Activated T-cell treated with anti-CD3 and anti-CD28 coated beads, Interleukin-2, amount 50 U/mL, for 4 hours (primary cell): ENCODE results near the gene ANAPC2. TPM values are rescaled to one million over a fixed set of nuclear protein-coding genes. Genes with fewer than 3 reads are reported as not detected.
A peak's percentile ranks its signal among the peaks of the same experiment; 100 is the strongest.

Experiments
- ATAC-seq, 2 donors: fragments of 200-7000 bp; cut with Tn5 transposase; one replicate each; pipeline ENCODE4 v1.10.0; 2021
- DNase-seq: peaks from one replicate; pipeline ENCODE4 v3.0.0-alpha.2; 2020
- H3K27me3 Mint-ChIP-seq: one replicate; pipeline ENCODE4 v1.8.0; 2021; ENCODE audit warnings: low read depth, mixed read lengths
- H3K36me3 Mint-ChIP-seq: one replicate; pipeline ENCODE4 v1.8.0; 2022; ENCODE audit warnings: mixed read lengths; ENCODE audit not compliant: insufficient read depth
- H3K4me1 Mint-ChIP-seq: one replicate; pipeline ENCODE4 v1.8.0; 2021; ENCODE audit warnings: low read depth, mixed read lengths
- H3K4me3 Mint-ChIP-seq: one replicate; pipeline ENCODE4 v1.8.0; 2021; ENCODE audit warnings: mild to moderate bottlenecking, moderate library complexity, mixed read lengths
- H3K9me3 Mint-ChIP-seq: one replicate; pipeline ENCODE4 v1.8.0; 2021; ENCODE audit warnings: mixed read lengths
- total RNA-seq, 3 donors: library from RNA; stranded (reverse); gene quantifications; one replicate each; pipeline ENCODE4 v1.2.1, GENCODE V29; 2021

Gene ANAPC2
- total RNA-seq, 3 donors from 2014 or later, result 71.9 to 86.3 (median 73.3) TPM

- no peak for ATAC-seq
- DNase-seq, result no peak
- Mint-ChIP-seq H3K36me3 (no peaks in the 10 kb centered on the region), H3K9me3 (no peaks in the 10 kb centered on the region), H3K4me3 (no peak overlapping the region), H3K27me3 (no peaks in the 10 kb centered on the region), H3K4me1 (peaks cover 5% of the 10 kb centered on the region)
Observed at GRCh38 chr9:137221506-137222111, 33.2 kb upstream of the ANAPC2 start.

- ATAC-seq (no peak), DNase-seq (no peak)
- Mint-ChIP-seq H3K9me3 (no peaks in the 10 kb centered on the region), H3K4me1 (peaks cover 5% of the 10 kb centered on the region), H3K4me3 (peak overlapping the region; percentile 27), H3K27me3 (no peaks in the 10 kb centered on the region), H3K36me3 (no peaks in the 10 kb centered on the region)
Observed at GRCh38 chr9:137221095-137221505, 32.7 kb upstream of the ANAPC2 start.

- H3K9me3 Mint-ChIP-seq, result no peaks in the 10 kb centered on the region
- no peaks in the 10 kb centered on the region for H3K27me3 Mint-ChIP-seq
- ATAC-seq, result no peak
- DNase-seq, result no peak
- peak overlapping the region; percentile 27 for H3K4me3 Mint-ChIP-seq
- H3K36me3 Mint-ChIP-seq, result peaks cover under 1% of the 10 kb centered on the region
- peaks cover 5% of the 10 kb centered on the region for H3K4me1 Mint-ChIP-seq
Observed at GRCh38 chr9:137220317-137221094, 32.1 kb upstream of the ANAPC2 start.

- no peak for ATAC-seq
- Mint-ChIP-seq H3K4me3 (no peak overlapping the region), H3K36me3 (peaks cover 2% of the 10 kb centered on the region), H3K4me1 (peaks cover 5% of the 10 kb centered on the region), H3K27me3 (no peaks in the 10 kb centered on the region), H3K9me3 (no peaks in the 10 kb centered on the region)
- no peak for DNase-seq
Observed at GRCh38 chr9:137219757-137220316, 31.5 kb upstream of the ANAPC2 start.

GRCh38 chr9:137218754-137219271 lies 30.5 kb upstream of the ANAPC2 start:
- Mint-ChIP-seq H3K4me3 (no peak overlapping the region), H3K9me3 (no peaks in the 10 kb centered on the region), H3K36me3 (peaks cover 2% of the 10 kb centered on the region), H3K27me3 (no peaks in the 10 kb centered on the region), H3K4me1 (peaks cover 2% of the 10 kb centered on the region)
- DNase-seq (no peak), ATAC-seq (no peak)

GRCh38 chr9:137218212-137218753 lies 29.9 kb upstream of the ANAPC2 start:
- H3K9me3 Mint-ChIP-seq, result no peaks in the 10 kb centered on the region
- H3K27me3 Mint-ChIP-seq, result no peaks in the 10 kb centered on the region
- peaks cover 2% of the 10 kb centered on the region for H3K36me3 Mint-ChIP-seq
- DNase-seq (no peak), ATAC-seq (no peak)
- peaks cover 2% of the 10 kb centered on the region for H3K4me1 Mint-ChIP-seq
- H3K4me3 Mint-ChIP-seq, result no peak overlapping the region

- DNase-seq, result no peak
- H3K4me3 Mint-ChIP-seq, result no peak overlapping the region
- no peaks in the 10 kb centered on the region for H3K4me1 Mint-ChIP-seq
- no peaks in the 10 kb centered on the region for H3K9me3 Mint-ChIP-seq
- ATAC-seq, result no peak
- peaks cover 2% of the 10 kb centered on the region for H3K36me3 Mint-ChIP-seq
- H3K27me3 Mint-ChIP-seq, result no peaks in the 10 kb centered on the region
Observed at GRCh38 chr9:137217276-137218211, 29.2 kb upstream of the ANAPC2 start.

- Mint-ChIP-seq H3K4me1 (no peaks in the 10 kb centered on the region), H3K27me3 (no peaks in the 10 kb centered on the region), H3K9me3 (no peaks in the 10 kb centered on the region), H3K36me3 (peaks cover 2% of the 10 kb centered on the region), H3K4me3 (no peak overlapping the region)
- DNase-seq (no peak), ATAC-seq (no peak)
Observed at GRCh38 chr9:137216188-137216965, 28.0 kb upstream of the ANAPC2 start.

- H3K4me3 Mint-ChIP-seq, result no peak overlapping the region
- DNase-seq (no peak), ATAC-seq (no peak)
- no peaks in the 10 kb centered on the region for H3K9me3 Mint-ChIP-seq
- no peaks in the 10 kb centered on the region for H3K4me1 Mint-ChIP-seq
- H3K27me3 Mint-ChIP-seq, result no peaks in the 10 kb centered on the region
- H3K36me3 Mint-ChIP-seq, result peaks cover 2% of the 10 kb centered on the region
Observed at GRCh38 chr9:137215196-137215986, 27.0 kb upstream of the ANAPC2 start.

- DNase-seq, result no peak
- Mint-ChIP-seq H3K4me3 (no peak overlapping the region), H3K27me3 (no peaks in the 10 kb centered on the region), H3K4me1 (no peaks in the 10 kb centered on the region), H3K9me3 (no peaks in the 10 kb centered on the region), H3K36me3 (peaks cover 2% of the 10 kb centered on the region)
- ATAC-seq, result no peak
Observed at GRCh38 chr9:137214620-137215019, 26.3 kb upstream of the ANAPC2 start.

GRCh38 chr9:137213160-137214060 lies 25.1 kb upstream of the ANAPC2 start:
- DNase-seq (no peak), ATAC-seq (no peak)
- H3K9me3 Mint-ChIP-seq, result no peaks in the 10 kb centered on the region
- no peaks in the 10 kb centered on the region for H3K4me1 Mint-ChIP-seq
- no peak overlapping the region for H3K4me3 Mint-ChIP-seq
- peaks cover 6% of the 10 kb centered on the region for H3K36me3 Mint-ChIP-seq
- no peaks in the 10 kb centered on the region for H3K27me3 Mint-ChIP-seq

GRCh38 chr9:137212520-137212919 lies 24.2 kb upstream of the ANAPC2 start:
- peaks cover 1% of the 10 kb centered on the region for H3K4me1 Mint-ChIP-seq
- DNase-seq (no peak), ATAC-seq (no peak)
- H3K4me3 Mint-ChIP-seq, result no peak overlapping the region
- no peaks in the 10 kb centered on the region for H3K9me3 Mint-ChIP-seq
- peaks cover 7% of the 10 kb centered on the region for H3K36me3 Mint-ChIP-seq
- no peaks in the 10 kb centered on the region for H3K27me3 Mint-ChIP-seq
